H1 (cell line): Measurements from ENCODE around the gene EIF5A2. TPM values are rescaled to one million over a fixed set of nuclear protein-coding genes. Genes with fewer than 3 reads are reported as not detected.
A peak's percentile ranks its signal among the peaks of the same experiment; 100 is the strongest.

Experiments used
- YY1 ChIP-seq: IDR thresholded peaks from 2 replicates; pipeline ENCODE4 v1.6.1; 2011; ENCODE audit warnings: low read depth, mild to moderate bottlenecking, low read length
- polyA plus RNA-seq, 7 experiments: library from polyadenylated mRNA; depleted of rRNA in 3 of 7; stranded (reverse) in 5 of 7; unstranded in 2 of 7; fragments of >200 nt in 5 of 7; fragments of 200-250 nt in 2 of 7; gene quantifications; 1 replicate in 5 of 7; 2 replicates in 1 of 7; 4 replicates in 1 of 7; pipeline versions ENCODE4 v1.2.1 to v1.2.3, GENCODE V29; 2011 to 2013; ENCODE audit warnings: missing spikeins in 2 of 7, mixed read lengths in 2 of 7
- total RNA-seq: library from RNA; stranded (reverse); fragmentation: NEBNext Ultra II Directional; extraction: Animal tissue kit (Norgen Biotek cat#: 25700); gene quantifications from 2 replicates; pipeline ENCODE4 v1.2.1, GENCODE V29; 2021
- TF ChIP-seq, protein P1 (sequence below): fragments of 300-600 bp; sonication (generic); IDR thresholded peaks from 2 replicates; pipeline ENCODE4 v1.7.1; 2012; ENCODE audit warnings: low read length, moderate library complexity, mild to moderate bottlenecking, inconsistent platforms; ENCODE audit not compliant: insufficient replicate concordance

EIF5A2 gene
- total and polyA plus RNA-seq, 2 of the 8 experiments (the other 6 are each of a cell fraction or from before 2014, with no cell fraction given), result 1.5 to 15.0 TPM

GRCh38 chr3:170839518-170840100 is 68.8 kb downstream of the EIF5A2 start (continued):
- TF ChIP-seq, protein P1, sequence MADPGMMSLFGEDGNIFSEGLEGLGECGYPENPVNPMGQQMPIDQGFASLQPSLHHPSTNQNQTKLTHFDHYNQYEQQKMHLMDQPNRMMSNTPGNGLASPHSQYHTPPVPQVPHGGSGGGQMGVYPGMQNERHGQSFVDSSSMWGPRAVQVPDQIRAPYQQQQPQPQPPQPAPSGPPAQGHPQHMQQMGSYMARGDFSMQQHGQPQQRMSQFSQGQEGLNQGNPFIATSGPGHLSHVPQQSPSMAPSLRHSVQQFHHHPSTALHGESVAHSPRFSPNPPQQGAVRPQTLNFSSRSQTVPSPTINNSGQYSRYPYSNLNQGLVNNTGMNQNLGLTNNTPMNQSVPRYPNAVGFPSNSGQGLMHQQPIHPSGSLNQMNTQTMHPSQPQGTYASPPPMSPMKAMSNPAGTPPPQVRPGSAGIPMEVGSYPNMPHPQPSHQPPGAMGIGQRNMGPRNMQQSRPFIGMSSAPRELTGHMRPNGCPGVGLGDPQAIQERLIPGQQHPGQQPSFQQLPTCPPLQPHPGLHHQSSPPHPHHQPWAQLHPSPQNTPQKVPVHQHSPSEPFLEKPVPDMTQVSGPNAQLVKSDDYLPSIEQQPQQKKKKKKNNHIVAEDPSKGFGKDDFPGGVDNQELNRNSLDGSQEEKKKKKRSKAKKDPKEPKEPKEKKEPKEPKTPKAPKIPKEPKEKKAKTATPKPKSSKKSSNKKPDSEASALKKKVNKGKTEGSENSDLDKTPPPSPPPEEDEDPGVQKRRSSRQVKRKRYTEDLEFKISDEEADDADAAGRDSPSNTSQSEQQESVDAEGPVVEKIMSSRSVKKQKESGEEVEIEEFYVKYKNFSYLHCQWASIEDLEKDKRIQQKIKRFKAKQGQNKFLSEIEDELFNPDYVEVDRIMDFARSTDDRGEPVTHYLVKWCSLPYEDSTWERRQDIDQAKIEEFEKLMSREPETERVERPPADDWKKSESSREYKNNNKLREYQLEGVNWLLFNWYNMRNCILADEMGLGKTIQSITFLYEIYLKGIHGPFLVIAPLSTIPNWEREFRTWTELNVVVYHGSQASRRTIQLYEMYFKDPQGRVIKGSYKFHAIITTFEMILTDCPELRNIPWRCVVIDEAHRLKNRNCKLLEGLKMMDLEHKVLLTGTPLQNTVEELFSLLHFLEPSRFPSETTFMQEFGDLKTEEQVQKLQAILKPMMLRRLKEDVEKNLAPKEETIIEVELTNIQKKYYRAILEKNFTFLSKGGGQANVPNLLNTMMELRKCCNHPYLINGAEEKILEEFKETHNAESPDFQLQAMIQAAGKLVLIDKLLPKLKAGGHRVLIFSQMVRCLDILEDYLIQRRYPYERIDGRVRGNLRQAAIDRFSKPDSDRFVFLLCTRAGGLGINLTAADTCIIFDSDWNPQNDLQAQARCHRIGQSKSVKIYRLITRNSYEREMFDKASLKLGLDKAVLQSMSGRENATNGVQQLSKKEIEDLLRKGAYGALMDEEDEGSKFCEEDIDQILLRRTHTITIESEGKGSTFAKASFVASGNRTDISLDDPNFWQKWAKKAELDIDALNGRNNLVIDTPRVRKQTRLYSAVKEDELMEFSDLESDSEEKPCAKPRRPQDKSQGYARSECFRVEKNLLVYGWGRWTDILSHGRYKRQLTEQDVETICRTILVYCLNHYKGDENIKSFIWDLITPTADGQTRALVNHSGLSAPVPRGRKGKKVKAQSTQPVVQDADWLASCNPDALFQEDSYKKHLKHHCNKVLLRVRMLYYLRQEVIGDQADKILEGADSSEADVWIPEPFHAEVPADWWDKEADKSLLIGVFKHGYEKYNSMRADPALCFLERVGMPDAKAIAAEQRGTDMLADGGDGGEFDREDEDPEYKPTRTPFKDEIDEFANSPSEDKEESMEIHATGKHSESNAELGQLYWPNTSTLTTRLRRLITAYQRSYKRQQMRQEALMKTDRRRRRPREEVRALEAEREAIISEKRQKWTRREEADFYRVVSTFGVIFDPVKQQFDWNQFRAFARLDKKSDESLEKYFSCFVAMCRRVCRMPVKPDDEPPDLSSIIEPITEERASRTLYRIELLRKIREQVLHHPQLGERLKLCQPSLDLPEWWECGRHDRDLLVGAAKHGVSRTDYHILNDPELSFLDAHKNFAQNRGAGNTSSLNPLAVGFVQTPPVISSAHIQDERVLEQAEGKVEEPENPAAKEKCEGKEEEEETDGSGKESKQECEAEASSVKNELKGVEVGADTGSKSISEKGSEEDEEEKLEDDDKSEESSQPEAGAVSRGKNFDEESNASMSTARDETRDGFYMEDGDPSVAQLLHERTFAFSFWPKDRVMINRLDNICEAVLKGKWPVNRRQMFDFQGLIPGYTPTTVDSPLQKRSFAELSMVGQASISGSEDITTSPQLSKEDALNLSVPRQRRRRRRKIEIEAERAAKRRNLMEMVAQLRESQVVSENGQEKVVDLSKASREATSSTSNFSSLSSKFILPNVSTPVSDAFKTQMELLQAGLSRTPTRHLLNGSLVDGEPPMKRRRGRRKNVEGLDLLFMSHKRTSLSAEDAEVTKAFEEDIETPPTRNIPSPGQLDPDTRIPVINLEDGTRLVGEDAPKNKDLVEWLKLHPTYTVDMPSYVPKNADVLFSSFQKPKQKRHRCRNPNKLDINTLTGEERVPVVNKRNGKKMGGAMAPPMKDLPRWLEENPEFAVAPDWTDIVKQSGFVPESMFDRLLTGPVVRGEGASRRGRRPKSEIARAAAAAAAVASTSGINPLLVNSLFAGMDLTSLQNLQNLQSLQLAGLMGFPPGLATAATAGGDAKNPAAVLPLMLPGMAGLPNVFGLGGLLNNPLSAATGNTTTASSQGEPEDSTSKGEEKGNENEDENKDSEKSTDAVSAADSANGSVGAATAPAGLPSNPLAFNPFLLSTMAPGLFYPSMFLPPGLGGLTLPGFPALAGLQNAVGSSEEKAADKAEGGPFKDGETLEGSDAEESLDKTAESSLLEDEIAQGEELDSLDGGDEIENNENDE, result no peak
- TF ChIP-seq YY1, result 0 out of 2 replicates have a peak, but pooled peaks have one; percentile 10
